ENCODE measurements around the gene SLC41A3. TPM values are rescaled to one million over a fixed set of nuclear protein-coding genes. Genes with fewer than 3 reads are reported as not detected.

The SLC41A3 gene
- total and polyA plus RNA-seq, 2 of the 8 experiments (the other 6 are each of a cell fraction or from before 2014, with no cell fraction given): 30.2 to 56.4 TPM

DNA sequence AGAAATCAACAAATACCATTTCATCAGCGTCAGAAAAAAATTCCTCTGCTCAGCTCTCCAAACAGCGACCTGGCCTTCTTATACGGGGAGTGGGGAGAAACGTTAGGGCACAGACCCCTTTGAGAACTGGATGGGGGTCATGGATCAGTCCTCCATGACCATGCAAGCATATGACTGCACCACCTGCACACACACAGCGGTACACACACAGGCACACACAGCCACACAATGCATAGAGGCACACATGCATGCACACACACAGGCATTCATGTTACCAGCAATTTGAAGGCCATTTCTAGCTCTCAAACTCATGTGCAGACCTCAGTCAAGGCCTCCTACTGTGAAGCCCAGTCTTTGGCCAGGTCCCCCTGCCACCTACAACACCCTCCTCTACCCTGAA lies 50.2 kb downstream of the SLC41A3 start:
- no peaks in the 10 kb centered on the region for H3K27me3 ChIP-seq (replicated peaks in 1 of 4; ENCODE audit: control insufficient read depth in 3 of 4, extremely low read depth in 1 of 4, insufficient read depth in 3 of 4, low read length in 3 of 4)
- CTCF ChIA-PET (ENCODE audit: partially characterized antibody): no interaction called here
- 81% methylated on average over 5 of the region's 5 CpGs; no CpG with 5 or more reads in 1 of the 2 experiments for WGBS, 2 experiments (ENCODE audit: extremely low coverage in 1 of 2, insufficient coverage in 1 of 2, insufficient read length in 1 of 2, insufficient replicate concordance in 2 of 2, low coverage in 1 of 2, low lambda C conversion rate in 2 of 2, missing lambda C conversion rate in 1 of 2)

More for the DNA sequence above, 50.2 kb downstream of the SLC41A3 start:
- H4K8ac ChIP-seq (ENCODE audit: extremely low read depth, insufficient read depth, low read length): no peak overlapping the region
- peaks cover 0 to 6% (median 1%) of the 10 kb centered on the region in 4 experiments; a peak in 2 of 8 replicates for H3K36me3 ChIP-seq (ENCODE audit: control insufficient read depth in 2 of 4, insufficient read depth in 4 of 4, low read length in 3 of 4)
- no peak overlapping the region for H3K27ac ChIP-seq (ENCODE audit: low read depth, low read length)
- H3K9ac ChIP-seq (replicated peaks in 1 of 4; ENCODE audit: extremely low read depth in 1 of 4, low read depth in 3 of 4, low read length in 3 of 4): no peak overlapping the region
- H3K4me2 ChIP-seq (ENCODE audit: insufficient read depth in 1 of 2, low read depth in 2 of 2, low read length in 2 of 2): no peak overlapping the region
- DNase-seq (ENCODE audit: low read depth in 1 of 2, low spot score in 2 of 2) (no peak), FAIRE-seq (no peak)
- H2BK12ac ChIP-seq (ENCODE audit: low read depth, low read length): no peak overlapping the region
- no peak overlapping the region; the same call in 1 of the 2 replicates for H2AK5ac ChIP-seq (ENCODE audit: low read depth, low read length)
- H3K4me1 ChIP-seq (replicated peaks in 1 of 4; ENCODE audit: control insufficient read depth in 3 of 4, insufficient read depth in 4 of 4, low read length in 3 of 4): peaks cover 0 to 9% (median 2%) of the 10 kb centered on the region in 4 experiments; a peak in 3 of 7 replicates
- no peaks in the 10 kb centered on the region for H3K79me2 ChIP-seq (ENCODE audit: control insufficient read depth in 1 of 2, insufficient read depth in 2 of 2, low read length in 2 of 2)
- H3K79me1 ChIP-seq (ENCODE audit: low read depth, low read length): no peaks in the 10 kb centered on the region
- H3K18ac ChIP-seq (ENCODE audit: extremely low read depth, low read length): no peak overlapping the region
- H2BK20ac ChIP-seq (ENCODE audit: low read length): no peak overlapping the region
- no peak overlapping the region for H3K23ac ChIP-seq (ENCODE audit: insufficient read length)
- no peak overlapping the region for H4K5ac ChIP-seq (ENCODE audit: insufficient read length, low read depth, low read length)
- H3K14ac ChIP-seq (ENCODE audit: insufficient read length): no peak overlapping the region
- peaks cover 14 to 16% of the 10 kb centered on the region in 2 experiments for H3K9me3 ChIP-seq (ENCODE audit: insufficient read depth in 2 of 2, low read depth in 1 of 2, low read length in 1 of 2)
- POLR2A ChIA-PET (ENCODE audit: partially characterized antibody): interaction anchor here (2.7 kb wide), 1 partner anchor 14 kb away, joined by 6 read pairs; no protein-coding TSS in a partner anchor
- H3K56ac ChIP-seq (replicated peaks; ENCODE audit: insufficient read length, low read depth, low read length): no peak overlapping the region
- H3K23me2 ChIP-seq (ENCODE audit: low read depth, low read length): no peaks in the 10 kb centered on the region
- no peak overlapping the region for H4K91ac ChIP-seq (replicated peaks; ENCODE audit: insufficient read length, low read length)
- H2BK15ac ChIP-seq (ENCODE audit: low read length): no peak overlapping the region
- no peak overlapping the region for H2BK120ac ChIP-seq (replicated peaks; ENCODE audit: low read depth, low read length)
- H3K4ac ChIP-seq (replicated peaks; ENCODE audit: insufficient read length, low read depth, low read length): no peak overlapping the region
- H4K20me1 ChIP-seq (replicated peaks in 1 of 2; ENCODE audit: control insufficient read depth in 1 of 2, insufficient read depth in 2 of 2, low read length in 2 of 2): no peaks in the 10 kb centered on the region
- no peak overlapping the region for H2AFZ ChIP-seq (ENCODE audit: low read length)
- no peak for TF ChIP-seq CTBP2 (IDR thresholded peaks at IDR 0.05; ENCODE audit: borderline replicate concordance, insufficient read depth, insufficient read length, low read length)
- TF ChIP-seq SRF (IDR thresholded peaks at IDR 0.05; ENCODE audit: low read depth, low read length): no peak
- no peak for TF ChIP-seq SP2 (IDR thresholded peaks at IDR 0.05; ENCODE audit: low read length)
- no peak for TF ChIP-seq POLR2A (IDR thresholded peaks at IDR 0.05; ENCODE audit: control extremely low read depth in 1 of 2, low read depth in 2 of 2, low read length in 2 of 2)
- no peak for TF ChIP-seq SIX5 (IDR thresholded peaks at IDR 0.05; ENCODE audit: low read depth, low read length)
- TF ChIP-seq GABPA (IDR thresholded peaks at IDR 0.05; ENCODE audit: borderline replicate concordance, insufficient read depth, low read length): no peak
- no peak for TF ChIP-seq ASH2L (IDR thresholded peaks at IDR 0.05; ENCODE audit: low read length)
- TF ChIP-seq BACH1 (IDR thresholded peaks at IDR 0.05; ENCODE audit: low read length): no peak
- no peak for TF ChIP-seq CBX8 (IDR thresholded peaks at IDR 0.05; ENCODE audit: borderline replicate concordance, low read depth, low read length)
- H2BK5ac ChIP-seq (ENCODE audit: low read depth, low read length): no peak overlapping the region
- no peak overlapping the region for H3K4me3 ChIP-seq (ENCODE audit: extremely low read depth in 1 of 4, insufficient read depth in 2 of 4, low read depth in 3 of 4, low read length in 4 of 4)
